Panc1 (cell line): Measurements from ENCODE around the gene WDFY2. TPM values are rescaled to one million over a fixed set of nuclear protein-coding genes. Genes with fewer than 3 reads are reported as not detected.

Source experiments
- ATAC-seq: fragments of 200-7000 bp; cut with Tn5 transposase; 2 replicates; pipeline ENCODE4 v1.9.1; 2020; ENCODE audit warnings: mild to moderate bottlenecking, moderate library complexity
- BruUV-seq: library from RNA; stranded (reverse); fragments of 400-500 nt; replicated peaks from 2 replicates; lab custom pipeline; 2021; lab: Mats Ljungman, UMichigan
- CTCF ChIA-PET: fragments of 300-600 bp; sonication (Branson Sonifier 250); formaldehyde crosslinking; loops from one replicate; lab custom pipeline; 2022; ENCODE audit warnings: antibody characterized with exemption; lab: Charles Lee
- POLR2A ChIA-PET: fragments of 300-600 bp; sonication (Branson Sonifier 250); formaldehyde crosslinking; loops from one replicate; lab custom pipeline; 2022; ENCODE audit warnings: antibody characterized with exemption; lab: Charles Lee
- DNase-seq: peaks from one replicate; pipeline ENCODE4 v3.0.0-alpha.2; 2010; ENCODE audit warnings: low read depth, low spot score
- H3K27ac ChIP-seq: 2 replicates; pipeline ENCODE4 v1.5.1; 2011; ENCODE audit warnings: mild to moderate bottlenecking, low read length, inconsistent platforms
- H3K27me3 ChIP-seq: fragments of 200-500 bp; sonication (Bioruptor generic); 2 replicates; pipeline ENCODE4 v1.6.0; 2014; ENCODE audit warnings: low read length, inconsistent platforms; ENCODE audit not compliant: control insufficient read depth, insufficient read depth
- H3K36me3 ChIP-seq: fragments of 200-500 bp; sonication (Bioruptor generic); 2 replicates; pipeline ENCODE4 v1.5.1; 2014; ENCODE audit warnings: inconsistent platforms, mild to moderate bottlenecking, low read length, moderate library complexity; ENCODE audit not compliant: control insufficient read depth, insufficient read depth
- H3K4me1 ChIP-seq: 2 replicates; pipeline ENCODE4 v1.5.1; 2011; ENCODE audit warnings: inconsistent platforms, mild to moderate bottlenecking, low read length, moderate library complexity; ENCODE audit not compliant: control insufficient read depth, insufficient read depth
- H3K4me3 ChIP-seq, 2 experiments: 2 replicates each; pipeline ENCODE4 v1.5.1; 2011 to 2012; ENCODE audit warnings: low read depth in 2 of 2, low read length in 2 of 2, mild to moderate bottlenecking in 2 of 2, inconsistent platforms in 1 of 2, moderate library complexity in 1 of 2
- H3K9me3 ChIP-seq: fragments of 200-500 bp; sonication (Bioruptor generic); 2 replicates; pipeline ENCODE4 v1.5.1; 2014; ENCODE audit warnings: low read depth, mild to moderate bottlenecking, inconsistent platforms, low read length, moderate library complexity; ENCODE audit not compliant: control insufficient read depth, insufficient read depth
- CTCF ChIP-seq: fragments of 450-650 bp; IDR thresholded peaks from 2 replicates; pipeline ENCODE4 v1.5.1; 2017; ENCODE audit warnings: mild to moderate bottlenecking
- POLR2AphosphoS5 ChIP-seq: IDR thresholded peaks from 2 replicates; pipeline ENCODE4 v1.6.1; 2012; ENCODE audit warnings: mild to moderate bottlenecking, low read depth, low read length, moderate library complexity
- REST ChIP-seq, 2 experiments: IDR thresholded peaks; 2 replicates each; pipeline ENCODE4 v1.6.1; 2011 to 2012; ENCODE audit warnings: low read depth in 2 of 2, control low read depth in 1 of 2, low read length in 1 of 2, mild to moderate bottlenecking in 1 of 2, moderate library complexity in 1 of 2; ENCODE audit not compliant: insufficient read depth in 1 of 2
- SIN3A ChIP-seq: IDR thresholded peaks from 2 replicates; pipeline ENCODE4 v1.6.1; 2012; ENCODE audit warnings: low read depth, mild to moderate bottlenecking, low read length, moderate library complexity, borderline replicate concordance; ENCODE audit not compliant: insufficient read depth
- TCF7L2 ChIP-seq: IDR thresholded peaks from 2 replicates; pipeline ENCODE4 v1.6.1; 2011; ENCODE audit warnings: mild to moderate bottlenecking, low read depth, low read length, inconsistent platforms
- in situ Hi-C: cut with HindIII; loops from 2 replicates; pipeline ENCODE4 v1.10.0; 2016; ENCODE audit warnings: low sequenced_read_pairs, low pct_unique_long_range_greater_than_20kb
- intact Hi-C: fragments of 100-400 bp; cut with micrococcal nuclease; formaldehyde crosslinking; loops from one replicate; pipeline ENCODE4 v1.10.0; 2022; ENCODE audit not compliant: unreplicated experiment
- total RNA-seq: library from RNA; stranded (reverse); gene quantifications from one replicate; pipeline ENCODE4 v1.2.1, GENCODE V29; 2021; ENCODE audit not compliant: unreplicated experiment

Gene WDFY2
- total RNA-seq, 1 experiment from 2014 or later, result 7.8 TPM

GRCh38 chr13:51587372-51587771 is 3.1 kb downstream of the WDFY2 start:
- DNase-seq (no peak), ATAC-seq (no peak)
- no peaks in the 10 kb centered on the region for H3K27me3 ChIP-seq
- TF ChIP-seq TCF7L2 (no peak), REST (IDR thresholded peaks at IDR 0.05; ENCODE audit: insufficient read depth in 1 of 2, low read depth in 2 of 2, low read length in 1 of 2) (no peak), POLR2AphosphoS5 (no peak), SIN3A (no peak), CTCF (no peak)
- POLR2A ChIA-PET, result interaction anchor here (0.5 kb wide), 1 partner anchor 283 kb away, joined by 3 read pairs; no protein-coding TSS in a partner anchor
- in situ Hi-C loops (no loop called here), intact Hi-C loops (no loop called here)
- no TSS peak for BruUV-seq
- CTCF ChIA-PET, result no interaction called here
- H3K36me3 ChIP-seq, result no peaks in the 10 kb centered on the region
- H3K9me3 ChIP-seq, result no peaks in the 10 kb centered on the region
- peak overlapping the region; percentile 65; the same call in 1 of the 2 replicates for H3K27ac ChIP-seq
- peaks cover 48% of the 10 kb centered on the region for H3K4me1 ChIP-seq
- no peak overlapping the region for H3K4me3 ChIP-seq

GRCh38 chr13:51588406-51588949 is 4.2 kb downstream of the WDFY2 start:
- no peak for ATAC-seq
- Histone ChIP-seq H3K27me3 (no peaks in the 10 kb centered on the region), H3K4me1 (peaks cover 48% of the 10 kb centered on the region), H3K36me3 (no peaks in the 10 kb centered on the region), H3K9me3 (no peaks in the 10 kb centered on the region), H3K4me3 (no peak overlapping the region), H3K27ac (peak overlapping the region; percentile 65)
- ChIA-PET POLR2A (no interaction called here), CTCF (no interaction called here)
- TF ChIP-seq POLR2AphosphoS5 (no peak), CTCF (no peak), SIN3A (no peak), TCF7L2 (no peak), REST (IDR thresholded peaks at IDR 0.05; ENCODE audit: insufficient read depth in 1 of 2, low read depth in 2 of 2, low read length in 1 of 2) (no peak)
- intact Hi-C loops (no loop called here), in situ Hi-C loops (no loop called here)
- no TSS peak for BruUV-seq
- no peak for DNase-seq
